CD4-positive, alpha-beta T cell treated with Interleukin-4 for 4 hours (primary cell): ENCODE results near the gene ATP5PB.

Experiments used
- DNase-seq: peaks from one replicate; pipeline ENCODE4 v3.0.0-alpha.2; 2020

ATP5PB gene

GRCh38 chr1:111446967-111447892, 2.0 kb upstream of the ATP5PB start:
- DNase-seq, result no peak

GRCh38 chr1:111448482-111448917, 764 bp upstream of the ATP5PB start:
- no peak for DNase-seq

GRCh38 chr1:111449703-111450017, 396 bp downstream of the ATP5PB start:
- no peak for DNase-seq

GRCh38 chr1:111450185-111450584, 921 bp downstream of the ATP5PB start:
- DNase-seq, result no peak

GRCh38 chr1:111452581-111452980, 3.3 kb downstream of the ATP5PB start:
- DNase-seq, result no peak

GRCh38 chr1:111453706-111454105, 4.4 kb downstream of the ATP5PB start:
- DNase-seq, result no peak

- no peak for DNase-seq
Observed at GRCh38 chr1:111454859-111455641, 5.8 kb downstream of the ATP5PB start.

GRCh38 chr1:111455642-111456031, 6.4 kb downstream of the ATP5PB start:
- DNase-seq, result no peak

- no peak for DNase-seq
Observed at GRCh38 chr1:111461765-111462164, 12.5 kb downstream of the ATP5PB start.

GRCh38 chr1:111462370-111463028, 13.2 kb downstream of the ATP5PB start:
- DNase-seq, result no peak

GRCh38 chr1:111463029-111463683, 13.9 kb downstream of the ATP5PB start:
- DNase-seq, result no peak

- no peak for DNase-seq
Observed at GRCh38 chr1:111465754-111466153, 16.5 kb downstream of the ATP5PB start.

GRCh38 chr1:111466480-111466879, 17.2 kb downstream of the ATP5PB start:
- no peak for DNase-seq

- DNase-seq, result no peak
Observed at GRCh38 chr1:111467865-111468716, 18.8 kb downstream of the ATP5PB start.

GRCh38 chr1:111468717-111469100, 19.4 kb downstream of the ATP5PB start:
- DNase-seq, result no peak

- no peak for DNase-seq
Observed at GRCh38 chr1:111469539-111469938, 20.3 kb downstream of the ATP5PB start.

- peak; percentile 24 for DNase-seq
Observed at GRCh38 chr1:111470596-111470995, 21.3 kb downstream of the ATP5PB start.

- DNase-seq, result peak; percentile 87
Observed at GRCh38 chr1:111471012-111471411, 21.7 kb downstream of the ATP5PB start.

GRCh38 chr1:111471538-111471937, 22.3 kb downstream of the ATP5PB start:
- no peak for DNase-seq

GRCh38 chr1:111474106-111474505, 24.8 kb downstream of the ATP5PB start:
- DNase-seq, result no peak

- no peak for DNase-seq
Observed at GRCh38 chr1:111474521-111474920, 25.3 kb downstream of the ATP5PB start.

GRCh38 chr1:111475701-111476100, 26.4 kb downstream of the ATP5PB start:
- peak; percentile 82 for DNase-seq
